Measurements from ENCODE around the gene CLK1. TPM values are rescaled to one million over a fixed set of nuclear protein-coding genes. Genes with fewer than 3 reads are reported as not detected.
A peak's percentile ranks its signal among the peaks of the same experiment; 100 is the strongest.

CLK1 gene
- total and polyA plus RNA-seq, 9 of the 15 experiments (the other 6 are each of a cell fraction or from before 2014, with no cell fraction given): 29.3 to 99.2 (median 47.0) TPM

GRCh38 chr2:200888704-200889625 is 24.5 kb upstream of the CLK1 start, which contains the start of the genes NIF3L1 and PPIL3:
Gene NIF3L1 (plus strand): TSS chr2:200889371. CDS start chr2:200891944, 2,573 bp downstream.
Gene PPIL3 (minus strand): TSS chr2:200889077. CDS start chr2:200887615, 1,462 bp downstream.
- under 1% methylated on average over 46 of the region's 50 CpGs for WGBS (ENCODE audit: insufficient coverage, low coverage, missing lambda C conversion rate)
- TSS peak; percentile 75 for BruUV-seq (replicated peaks)
- intact Hi-C loops (cut with micrococcal nuclease) (loop anchor here (2.0 kb wide), 2 partner anchors 26 to 78 kb away; partner anchors contain the start of gene BZW1), in situ Hi-C loops (cut with MboI) (no loop called here)
- Histone ChIP-seq H4K20me1 (replicated peaks; ENCODE audit: control insufficient read depth, insufficient read depth, low read length) (no peaks in the 10 kb centered on the region), H2AFZ (ENCODE audit: low read depth, low read length) (peak within 1 kb of the TSS; percentile 95), H3K4me2 (ENCODE audit: insufficient read depth, low read length) (peak within 1 kb of the TSS; percentile 98), H3K27ac (ENCODE audit: extremely low read depth, low read depth, low read length) (peak within 1 kb of the TSS; percentile 99), H3K36me3 (ENCODE audit: control insufficient read depth, insufficient read depth, low read length) (peaks cover 34% of the 10 kb centered on the region; the same call in 2 of the 3 replicates), H3K9me1 (ENCODE audit: control insufficient read depth, insufficient read depth, low read length) (no peaks in the 10 kb centered on the region), H3K4me1 (replicated peaks in 1 of 2; ENCODE audit: control insufficient read depth in 2 of 2, insufficient read depth in 2 of 2, low read length in 2 of 2) (peaks cover 4 to 16% of the 10 kb centered on the region in 2 experiments; a peak in 4 of 5 replicates), H3K9ac (ENCODE audit: insufficient read depth in 1 of 2, low read depth in 2 of 2, low read length in 2 of 2) (peak within 1 kb of the TSS; percentile 89 to 98), H3K9me3 (replicated peaks; ENCODE audit: control insufficient read depth, insufficient read depth, low read depth, low read length) (no peaks in the 10 kb centered on the region), H3K27me3 (ENCODE audit: control insufficient read depth in 2 of 2, insufficient read depth in 2 of 2, low read length in 2 of 2) (no peaks in the 10 kb centered on the region), H3K4me3 (peak within 1 kb of the TSS; percentile 46), H3K79me2 (ENCODE audit: control insufficient read depth, insufficient read depth, low read length) (peaks cover 61% of the 10 kb centered on the region)
- FAIRE-seq: peak; percentile 94
- CTCF ChIA-PET (ENCODE audit: low intra/inter-chr PET ratio): interaction anchor here (0.7 kb wide), 1 partner anchor 173 kb away, joined by 3 read pairs; no protein-coding TSS in a partner anchor
- POLR2A ChIA-PET: interaction anchor here (0.6 to 2.1 kb wide), 27 partner anchors 9 to 1018 kb away, joined by 3 to 28 read pairs (median 4); partner anchors contain the start of genes CASP10 and CLK1
- peak; percentile 89 for ATAC-seq
- DNase-seq (ENCODE audit: extremely low read depth in 1 of 4, low spot score in 3 of 4): peak; percentile 80 to 98 (median 84)
- TF ChIP-seq FOXM1 (IDR thresholded peaks at IDR 0.05; ENCODE audit: low read depth) (peak; percentile 58), FOXM1 (CRISPR knock-in tag; IDR thresholded peaks at IDR 0.05; ENCODE audit: low read depth) (no peak), ID3 (CRISPR knock-in tag; IDR thresholded peaks at IDR 0.05) (no peak), ID3 (tag; IDR thresholded peaks at IDR 0.05) (0 out of 2 replicates have a peak, but pooled peaks have one; percentile 63), ATF6 (CRISPR knock-in tag; IDR thresholded peaks at IDR 0.05) (no peak), SUPT5H (IDR thresholded peaks at IDR 0.05) (peak; percentile 89), GTF2E2 (tag; IDR thresholded peaks at IDR 0.05) (peak; percentile 85), E2F6 (IDR thresholded peaks at IDR 0.05; ENCODE audit: borderline replicate concordance in 1 of 2, extremely low read depth in 1 of 2, insufficient read depth in 1 of 2, insufficient read length in 1 of 2, low read depth in 1 of 2, low read length in 1 of 2, poor library complexity in 1 of 2, severe bottlenecking in 1 of 2) (peak in 1 of 2 experiments; percentile 51), STAT5B (CRISPR knock-in tag; IDR thresholded peaks at IDR 0.05) (no peak), MAFG (tag; conservative IDR thresholded peaks at IDR 0.05) (no peak), ZNF197 (CRISPR knock-in tag; IDR thresholded peaks at IDR 0.05; ENCODE audit: low read depth) (peak; percentile 61; the same call in 1 of the 2 replicates), NEUROD1 (IDR thresholded peaks at IDR 0.05; ENCODE audit: borderline replicate concordance, low read depth, low read length, partially characterized antibody) (peak; percentile 46), FOXA1 (IDR thresholded peaks at IDR 0.05; ENCODE audit: borderline replicate concordance) (no peak)
- TF ChIP-seq, protein P1, sequence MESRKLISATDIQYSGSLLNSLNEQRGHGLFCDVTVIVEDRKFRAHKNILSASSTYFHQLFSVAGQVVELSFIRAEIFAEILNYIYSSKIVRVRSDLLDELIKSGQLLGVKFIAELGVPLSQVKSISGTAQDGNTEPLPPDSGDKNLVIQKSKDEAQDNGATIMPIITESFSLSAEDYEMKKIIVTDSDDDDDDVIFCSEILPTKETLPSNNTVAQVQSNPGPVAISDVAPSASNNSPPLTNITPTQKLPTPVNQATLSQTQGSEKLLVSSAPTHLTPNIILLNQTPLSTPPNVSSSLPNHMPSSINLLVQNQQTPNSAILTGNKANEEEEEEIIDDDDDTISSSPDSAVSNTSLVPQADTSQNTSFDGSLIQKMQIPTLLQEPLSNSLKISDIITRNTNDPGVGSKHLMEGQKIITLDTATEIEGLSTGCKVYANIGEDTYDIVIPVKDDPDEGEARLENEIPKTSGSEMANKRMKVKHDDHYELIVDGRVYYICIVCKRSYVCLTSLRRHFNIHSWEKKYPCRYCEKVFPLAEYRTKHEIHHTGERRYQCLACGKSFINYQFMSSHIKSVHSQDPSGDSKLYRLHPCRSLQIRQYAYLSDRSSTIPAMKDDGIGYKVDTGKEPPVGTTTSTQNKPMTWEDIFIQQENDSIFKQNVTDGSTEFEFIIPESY (CRISPR knock-in tag; IDR thresholded peaks at IDR 0.05): 0 out of 2 replicates have a peak, but pooled peaks have one; percentile 52

All from K562 (cell line).